ENCODE results near the gene ZNF423. TPM values are rescaled to one million over a fixed set of nuclear protein-coding genes. Genes with fewer than 3 reads are reported as not detected.

Gene ZNF423
- total RNA-seq, 1 donor = 0.81 TPM

DNA sequence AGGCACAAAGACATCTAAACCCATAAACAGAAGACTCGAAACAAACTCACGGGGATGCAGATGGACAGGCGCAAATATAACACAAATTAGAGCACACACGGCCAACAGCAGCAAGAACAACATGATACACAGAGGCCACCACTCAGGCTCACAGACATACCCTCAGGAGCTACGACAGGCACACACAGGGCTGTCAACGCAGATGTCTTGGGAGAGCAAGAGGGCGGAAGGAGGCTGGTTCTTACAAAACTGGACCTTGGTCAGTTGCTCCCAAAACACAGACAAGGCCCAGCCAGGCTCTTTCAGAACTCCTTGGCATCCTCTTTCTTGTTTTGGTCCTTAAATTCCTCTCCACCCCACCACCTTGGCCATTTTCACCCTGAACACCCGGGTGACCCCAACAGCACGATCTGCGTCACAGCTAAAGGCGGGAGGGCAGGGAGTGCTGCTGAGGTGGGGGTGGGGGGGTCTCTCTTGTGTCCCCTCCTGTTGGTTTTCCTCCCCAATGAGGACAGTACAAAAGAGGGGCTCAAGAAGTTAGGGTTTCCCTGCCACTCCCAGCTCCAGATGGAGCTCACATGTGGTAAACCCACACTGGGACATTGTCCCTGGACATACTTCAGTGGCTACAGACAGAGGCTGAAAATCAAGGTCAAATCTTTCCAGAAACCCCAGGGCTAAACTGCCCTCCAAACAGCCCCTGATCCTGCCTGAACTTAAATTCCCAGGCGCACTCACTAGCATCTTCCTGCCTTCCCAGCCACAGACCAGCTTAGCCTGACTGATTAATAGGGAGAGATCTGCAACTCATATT is 261.0 kb downstream of the ZNF423 start:
- no peak for DNase-seq (ENCODE audit: low read depth in 2 of 3, low spot score in 2 of 3)

DNA sequence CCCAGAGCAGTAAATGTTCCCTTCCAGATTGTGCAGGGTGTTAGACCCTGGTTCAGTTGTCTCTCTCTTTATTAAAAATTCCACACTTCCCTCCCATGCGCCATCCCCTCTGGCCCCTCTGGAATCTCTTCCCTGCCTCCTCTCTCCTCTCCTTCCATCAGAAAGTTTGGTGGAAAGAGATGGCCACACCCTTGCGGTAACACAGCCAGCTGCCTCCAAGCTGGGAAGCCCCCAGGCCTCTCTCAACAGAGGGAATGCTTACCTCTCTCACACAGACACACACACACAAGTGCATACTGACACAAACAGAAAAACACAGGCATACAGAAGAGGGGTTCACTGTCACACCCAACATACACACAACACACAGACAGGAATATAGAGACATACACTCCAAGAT is 261.8 kb downstream of the ZNF423 start:
- DNase-seq (ENCODE audit: low read depth in 2 of 3, low spot score in 2 of 3) = no peak

DNA sequence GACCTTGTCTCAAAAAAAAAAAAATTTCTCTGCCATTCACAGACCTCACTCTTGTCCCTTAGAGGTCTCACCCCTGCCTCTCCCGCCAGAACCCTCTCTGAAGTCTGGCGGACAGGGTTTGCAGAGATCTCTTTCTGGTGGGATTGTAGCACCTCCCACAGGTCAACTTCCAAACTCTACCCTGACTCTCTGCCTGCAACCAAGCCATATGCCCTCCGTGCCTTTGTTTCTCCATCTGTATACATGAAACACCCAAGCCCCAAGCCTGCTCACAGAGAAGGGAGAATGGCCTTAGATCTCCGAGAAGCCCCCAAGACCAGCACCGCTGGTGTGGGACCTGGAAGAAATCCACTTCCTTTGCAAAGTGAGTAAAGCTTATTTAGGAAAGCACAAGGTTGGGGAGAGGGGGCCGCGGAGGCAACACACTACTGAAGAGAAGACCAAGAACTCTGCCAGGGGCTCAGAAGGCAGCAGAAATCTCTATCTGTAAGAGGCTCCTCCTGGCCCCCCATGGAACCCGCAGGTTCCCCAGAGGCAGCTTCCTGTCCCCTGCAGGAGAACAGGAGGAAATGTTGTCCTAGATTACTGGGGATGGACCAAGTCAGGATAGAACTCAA is 262.4 kb downstream of the ZNF423 start:
- DNase-seq (ENCODE audit: low read depth in 2 of 3, low spot score in 2 of 3) = no peak

DNA sequence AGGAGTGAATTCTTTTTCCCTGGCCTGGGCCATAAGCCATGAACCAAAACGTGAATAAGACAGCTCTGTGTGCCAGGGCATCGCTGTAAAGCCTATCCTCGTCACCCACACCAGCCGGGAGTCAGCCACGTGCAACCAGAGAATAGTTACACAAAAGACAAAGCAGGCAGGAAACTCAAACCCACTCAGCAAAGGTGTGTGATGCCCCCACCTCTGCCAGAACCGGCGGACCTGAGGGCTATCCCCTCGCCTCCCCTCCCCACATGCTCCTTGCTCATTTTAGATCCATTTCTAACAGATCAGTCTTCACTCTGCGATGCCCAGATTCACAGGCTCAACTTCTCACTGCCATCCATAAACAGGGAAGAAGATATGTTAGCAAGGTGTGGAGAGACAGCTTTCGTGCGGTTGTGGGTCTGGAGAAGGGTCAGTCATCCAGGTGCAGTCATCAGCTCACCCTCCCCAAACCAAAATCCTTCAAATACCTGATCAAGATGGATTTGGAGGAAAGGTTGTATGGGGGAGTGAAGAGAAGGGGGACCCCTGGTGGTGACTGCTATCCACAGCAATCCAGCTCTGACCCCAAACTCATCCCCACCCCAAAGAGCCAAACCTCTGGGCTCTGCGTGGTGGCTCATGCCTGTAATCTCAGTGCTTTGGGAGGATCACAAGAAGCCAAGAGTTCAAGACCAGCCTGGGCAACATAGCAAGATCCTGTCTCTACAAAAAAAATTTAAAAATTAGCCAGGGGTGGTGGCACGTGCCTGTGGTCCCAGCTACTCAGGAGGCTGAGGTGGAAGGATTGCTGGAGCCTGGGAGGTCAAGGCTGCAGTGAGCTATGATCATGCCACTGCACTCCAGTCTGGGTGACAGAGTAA is 263.1 kb downstream of the ZNF423 start:
- peak; percentile 16 to 61 (median 47) for DNase-seq (ENCODE audit: low read depth in 2 of 3, low spot score in 2 of 3)

DNA sequence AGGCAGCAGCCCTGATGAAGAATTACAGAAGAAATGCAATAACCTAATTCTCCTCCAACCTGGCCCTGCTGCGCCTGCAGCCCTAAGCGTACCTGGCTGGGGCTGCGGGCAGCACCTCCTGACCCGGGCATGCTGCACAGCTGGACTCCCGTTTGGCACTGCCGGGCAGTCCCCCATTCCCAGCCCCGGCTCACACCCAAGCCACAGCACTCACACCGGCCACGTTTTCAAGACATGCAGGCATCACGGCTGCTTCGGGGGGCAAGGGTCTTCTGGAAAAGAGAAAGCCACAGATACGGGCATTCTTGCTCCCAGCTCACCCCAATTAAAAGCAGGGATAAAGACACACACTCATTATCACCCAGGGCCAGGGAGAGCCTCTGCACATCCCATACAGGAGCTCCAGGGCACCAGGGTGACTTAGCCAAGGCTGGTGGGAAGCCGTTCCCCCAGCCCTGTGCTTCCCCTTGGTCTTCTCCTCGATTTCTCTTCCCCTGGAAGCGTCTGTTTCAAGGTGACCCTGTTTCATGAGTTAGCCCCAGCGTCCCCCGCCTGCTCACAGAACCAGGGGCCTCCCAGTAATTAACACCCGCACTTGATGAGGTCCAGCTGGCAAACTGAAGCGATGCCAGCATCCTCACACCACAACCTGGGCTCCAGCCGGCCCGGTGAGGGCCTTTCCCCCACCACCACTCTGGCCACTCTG is 265.6 kb downstream of the ZNF423 start:
- no peak for DNase-seq (ENCODE audit: low read depth in 2 of 3, low spot score in 2 of 3)

DNA sequence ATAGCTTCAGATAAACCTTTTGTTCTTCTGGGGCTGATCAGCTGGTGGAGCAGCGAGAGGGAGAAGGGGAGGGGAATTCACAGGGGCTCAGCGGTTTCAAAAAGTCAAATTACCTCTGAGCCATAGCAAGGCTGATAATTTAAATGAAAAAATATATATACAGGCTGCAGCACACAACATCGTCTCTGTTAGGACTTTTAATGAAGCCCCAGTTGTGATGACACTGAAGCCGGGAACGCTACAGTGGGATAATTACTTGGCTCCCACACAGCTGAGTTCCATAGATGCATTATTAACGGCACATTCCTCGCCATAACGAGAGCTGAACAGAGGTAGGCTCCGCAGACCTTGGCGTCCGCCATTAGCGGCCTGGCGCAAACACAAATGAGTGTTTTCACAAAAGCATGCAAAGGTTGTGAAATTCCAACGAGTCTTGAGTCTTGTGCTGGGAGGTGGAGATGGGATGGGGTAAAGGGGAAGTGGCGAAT is 266.3 kb downstream of the ZNF423 start:
- DNase-seq (ENCODE audit: low read depth in 2 of 3, low spot score in 2 of 3) = no peak

DNA sequence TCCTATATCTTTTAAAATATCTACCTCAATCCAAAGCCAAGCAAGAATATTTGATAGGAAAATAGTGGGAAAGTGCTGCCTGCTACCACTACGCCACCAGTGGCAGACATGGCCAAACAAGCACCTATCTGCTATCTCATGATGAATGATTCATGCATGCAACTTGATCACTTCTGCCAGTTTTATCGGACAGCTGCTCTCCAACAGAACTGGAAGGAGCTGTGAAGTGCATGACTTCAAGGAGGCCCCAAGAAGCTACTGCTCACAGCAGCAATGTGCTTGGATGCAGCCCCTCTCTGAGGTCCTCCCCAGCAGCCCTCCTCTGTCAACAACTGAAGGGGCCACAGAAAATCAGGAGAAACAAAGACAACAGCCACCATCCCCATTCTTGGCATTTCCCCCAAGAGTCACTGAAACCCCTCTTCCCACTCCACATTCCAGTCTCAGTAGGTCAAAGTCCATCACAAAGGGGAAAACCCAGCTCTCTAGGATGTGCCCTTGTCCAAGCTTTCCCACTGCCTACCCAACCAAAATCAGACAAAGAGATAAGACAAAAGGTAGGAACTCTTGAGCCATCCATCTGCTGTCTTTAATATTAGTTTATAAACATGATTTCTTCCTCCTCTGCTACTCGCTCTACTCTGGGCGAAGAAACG is 267.1 kb downstream of the ZNF423 start:
- DNase-seq (ENCODE audit: low read depth in 2 of 3, low spot score in 2 of 3) = no peak

DNA sequence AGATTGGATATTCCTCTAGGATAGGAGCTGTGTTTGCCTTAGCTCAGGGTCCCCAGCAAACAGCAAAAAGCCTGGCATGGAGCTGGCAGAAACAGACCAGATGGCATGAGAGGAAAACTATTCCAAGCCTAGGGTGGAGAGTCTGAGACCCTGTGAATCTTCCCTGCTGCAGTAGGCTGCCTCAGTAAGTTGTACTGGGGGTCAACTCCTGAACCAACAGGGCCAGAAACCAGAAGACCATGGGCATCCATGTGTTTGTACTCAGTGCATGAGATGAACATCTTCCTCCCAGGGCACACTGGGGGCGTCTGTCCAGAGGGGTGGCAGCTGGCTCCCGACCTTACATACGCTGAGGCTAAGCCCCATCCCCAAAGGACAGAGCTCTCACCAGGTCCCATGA is 267.9 kb downstream of the ZNF423 start:
- no peak for DNase-seq (ENCODE audit: low read depth in 2 of 3, low spot score in 2 of 3)

DNA sequence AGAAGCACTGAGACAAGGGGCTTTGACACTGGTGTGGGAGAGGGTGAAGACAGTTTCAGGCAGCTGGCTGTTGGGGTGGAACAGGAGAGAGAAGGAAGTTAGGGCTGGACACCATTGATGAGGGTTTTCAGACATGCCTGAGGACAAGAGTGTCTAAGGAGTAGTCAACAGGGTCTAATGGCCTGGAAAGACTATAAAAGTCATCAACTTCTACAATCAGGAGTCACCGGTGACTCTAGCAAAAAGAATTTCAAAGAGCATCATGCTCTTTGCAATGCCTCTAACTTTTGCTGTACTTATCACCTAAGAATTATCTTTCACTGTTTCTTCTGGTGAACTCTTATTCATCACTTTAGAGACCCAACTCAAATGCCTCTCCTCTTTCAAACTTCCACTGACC is 268.4 kb downstream of the ZNF423 start:
- no peak for DNase-seq (ENCODE audit: low read depth in 2 of 3, low spot score in 2 of 3)

DNA sequence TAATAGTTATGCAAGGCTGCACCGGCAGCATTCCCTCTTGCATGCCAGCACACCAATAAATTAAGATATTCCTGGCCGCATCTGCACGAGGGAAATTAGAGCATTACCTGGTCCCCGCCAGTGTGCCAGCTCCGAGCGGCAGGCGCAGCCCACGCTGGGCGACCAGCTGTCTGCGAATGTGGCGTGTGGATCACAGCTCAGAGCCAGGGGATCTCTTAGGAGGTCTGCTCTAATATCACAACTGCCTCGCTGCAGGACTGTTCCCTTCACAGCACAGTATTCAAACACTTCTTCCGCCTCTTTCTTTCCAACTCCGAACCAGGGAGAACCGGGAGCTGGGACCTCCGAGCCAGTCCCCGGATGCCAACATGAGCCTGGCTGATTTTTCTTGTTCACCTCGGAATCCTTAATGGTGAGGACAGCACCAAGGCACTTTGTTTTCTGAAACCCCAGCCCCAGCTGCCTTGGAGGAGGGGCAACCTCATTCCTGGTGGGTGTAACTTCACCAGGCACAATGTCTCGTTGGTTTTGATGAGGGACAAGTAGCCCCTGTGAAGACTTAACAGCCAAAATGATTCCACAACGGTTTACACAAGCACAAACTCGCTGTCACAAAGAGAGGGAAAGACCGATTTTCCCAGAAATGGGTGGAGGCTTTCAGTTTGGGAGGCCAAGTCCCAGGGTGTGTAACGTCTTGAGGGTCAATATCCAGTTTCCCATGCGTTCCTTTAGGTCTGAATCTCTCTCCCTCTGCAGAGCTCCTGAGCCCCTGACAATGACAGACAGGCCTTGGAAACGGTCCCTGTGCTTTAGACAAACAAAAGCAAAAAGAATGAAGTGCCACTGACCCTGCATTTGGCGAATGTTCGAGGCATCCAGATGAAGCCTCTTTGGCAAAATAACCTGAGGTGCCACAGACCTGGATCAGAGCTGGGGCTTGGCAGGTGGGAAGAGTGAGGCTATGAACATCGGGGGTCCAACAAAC is 269.2 kb downstream of the ZNF423 start:
- DNase-seq (ENCODE audit: low read depth in 2 of 3, low spot score in 2 of 3) = no peak

DNA sequence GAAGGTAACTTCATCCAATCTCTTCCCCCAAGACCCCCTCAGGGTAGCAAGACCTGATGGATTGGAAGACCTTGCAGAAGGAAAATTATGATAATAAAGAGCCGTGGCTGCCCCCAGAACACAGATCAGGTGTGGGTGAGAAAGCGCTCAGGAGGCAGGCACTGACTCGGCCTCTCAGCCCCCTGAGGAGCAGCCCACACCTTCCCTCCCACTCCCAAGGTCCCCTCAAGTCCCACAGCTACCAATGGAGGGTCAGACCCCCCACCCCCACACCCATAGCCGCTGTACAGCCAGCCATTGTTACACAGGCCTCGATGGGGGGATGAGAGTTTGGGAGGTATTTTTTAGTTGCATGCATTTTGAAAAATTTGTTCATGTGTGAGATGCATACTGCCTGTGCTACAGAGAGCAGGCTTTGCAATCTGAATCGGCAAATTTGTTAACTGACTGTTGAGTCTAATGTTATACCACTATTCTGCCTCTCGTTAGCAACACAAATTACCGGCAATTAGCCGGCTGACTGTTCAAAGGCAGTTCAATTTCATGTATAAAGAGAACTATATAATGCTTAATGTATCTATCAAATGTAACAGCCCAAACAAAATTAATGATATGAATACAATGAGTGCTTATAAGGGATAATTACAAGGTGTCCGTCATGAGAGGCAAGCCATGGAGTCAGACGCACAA is 270.6 kb downstream of the ZNF423 start:
- no peak for DNase-seq (ENCODE audit: low read depth in 2 of 3, low spot score in 2 of 3)

DNA sequence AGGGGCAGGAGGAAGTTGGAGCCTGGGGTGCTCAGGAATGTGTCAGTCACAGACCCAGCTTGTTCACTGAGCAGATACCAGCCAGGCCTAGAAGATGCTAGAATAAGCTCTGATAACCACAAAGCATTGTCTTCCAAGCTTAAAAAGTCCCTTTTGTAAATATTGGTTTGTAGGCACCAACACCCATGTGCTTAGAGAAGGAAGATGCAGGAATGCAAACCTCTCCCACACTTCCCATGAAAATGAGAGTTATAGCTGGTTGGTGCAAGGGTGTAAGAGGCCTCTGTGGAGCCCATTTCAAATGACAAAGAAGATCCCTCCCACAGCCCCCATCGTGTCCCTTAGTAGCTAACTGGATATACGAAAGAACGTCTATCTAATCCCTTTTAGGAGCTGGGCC is 272.0 kb downstream of the ZNF423 start:
- DNase-seq (ENCODE audit: low read depth in 2 of 3, low spot score in 2 of 3) = no peak

DNA sequence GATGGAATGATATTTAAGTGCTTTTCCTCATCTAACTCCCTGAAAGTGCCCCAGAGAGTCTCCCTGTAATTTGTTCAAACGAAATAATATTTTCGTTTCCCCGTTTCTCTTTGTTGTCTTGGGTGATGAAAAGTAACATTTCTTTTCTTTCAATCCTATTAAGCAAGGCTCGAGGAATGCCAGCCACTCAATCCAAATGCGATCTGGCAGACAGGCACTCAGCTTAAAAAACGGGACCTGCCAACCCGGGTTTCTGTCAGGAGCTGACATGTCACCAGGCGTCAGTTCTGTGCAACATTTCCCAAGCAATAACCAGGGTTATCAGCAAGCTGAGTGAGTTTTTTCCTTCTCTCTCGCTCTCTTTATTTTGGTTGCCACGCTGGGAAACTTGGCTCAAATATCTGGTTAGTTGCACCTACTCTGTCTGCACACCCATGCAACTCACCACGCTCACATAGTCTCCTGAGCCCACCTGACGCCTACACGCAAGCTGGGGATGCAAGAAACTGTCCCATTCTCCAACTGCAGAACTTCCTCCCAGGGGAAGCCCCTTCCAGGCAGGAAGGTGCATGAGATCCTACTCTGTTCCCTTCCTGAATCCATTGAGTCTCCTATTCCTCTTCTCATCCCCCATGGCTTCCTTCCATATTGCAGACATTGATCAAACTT is 274.1 kb downstream of the ZNF423 start:
- DNase-seq (ENCODE audit: low read depth in 2 of 3, low spot score in 2 of 3) = no peak

DNA sequence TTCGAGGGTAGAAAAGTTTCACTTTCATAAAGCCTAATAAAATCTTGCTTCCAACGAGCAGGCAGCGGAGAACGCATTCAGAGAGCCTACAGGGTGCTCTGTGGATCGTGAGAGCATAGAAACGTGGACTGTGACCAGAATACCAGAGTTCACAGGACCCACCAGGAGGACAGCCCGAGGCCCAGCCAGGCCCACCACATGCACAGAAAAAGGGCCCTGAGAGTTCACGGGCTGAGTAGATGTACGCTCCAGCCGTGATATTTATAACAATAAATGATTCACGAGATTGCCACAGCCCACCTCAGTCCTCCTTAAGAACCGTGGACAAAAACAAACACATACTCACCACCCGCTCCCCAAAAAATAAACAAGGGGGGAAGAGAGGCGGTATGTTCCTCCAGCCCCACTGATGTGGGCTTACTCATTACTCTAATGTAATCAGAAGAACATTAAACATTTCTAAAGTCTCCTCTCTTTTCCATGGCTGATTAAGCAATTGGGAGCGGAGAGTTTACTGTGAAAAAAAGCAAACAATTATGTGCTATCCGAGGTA is 275.1 kb downstream of the ZNF423 start:
- no peak for DNase-seq (ENCODE audit: low read depth in 2 of 3, low spot score in 2 of 3)

DNA sequence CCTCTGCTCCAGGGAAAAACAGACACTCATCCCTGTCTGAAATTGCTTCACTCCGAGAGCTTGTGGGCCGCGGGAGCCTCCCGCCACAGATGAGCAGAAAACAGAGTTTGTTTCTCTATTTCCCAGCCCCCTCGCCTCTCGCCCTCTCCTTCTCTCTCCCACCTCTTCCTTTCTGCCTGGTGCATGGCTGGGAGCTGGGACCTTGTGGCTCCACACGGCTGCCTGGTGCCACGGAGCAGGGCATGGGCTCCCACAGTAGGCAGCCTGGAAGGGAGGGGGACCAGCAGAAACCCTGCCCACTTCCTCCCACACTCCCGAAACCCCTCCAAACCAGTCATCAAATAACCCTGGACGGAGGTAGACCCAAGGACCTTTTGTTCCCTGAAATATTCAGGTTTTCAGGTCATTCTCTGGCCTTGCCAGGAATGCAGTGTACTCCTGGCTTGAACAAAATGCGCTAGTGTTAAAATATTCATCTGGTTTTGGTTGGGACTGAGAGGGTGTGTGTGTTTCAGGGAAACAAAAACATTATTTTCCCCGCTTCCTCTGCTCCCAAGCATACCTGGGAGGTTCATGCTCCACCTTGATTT is 277.4 kb downstream of the ZNF423 start:
- DNase-seq (ENCODE audit: low read depth in 2 of 3, low spot score in 2 of 3) = no peak

DNA sequence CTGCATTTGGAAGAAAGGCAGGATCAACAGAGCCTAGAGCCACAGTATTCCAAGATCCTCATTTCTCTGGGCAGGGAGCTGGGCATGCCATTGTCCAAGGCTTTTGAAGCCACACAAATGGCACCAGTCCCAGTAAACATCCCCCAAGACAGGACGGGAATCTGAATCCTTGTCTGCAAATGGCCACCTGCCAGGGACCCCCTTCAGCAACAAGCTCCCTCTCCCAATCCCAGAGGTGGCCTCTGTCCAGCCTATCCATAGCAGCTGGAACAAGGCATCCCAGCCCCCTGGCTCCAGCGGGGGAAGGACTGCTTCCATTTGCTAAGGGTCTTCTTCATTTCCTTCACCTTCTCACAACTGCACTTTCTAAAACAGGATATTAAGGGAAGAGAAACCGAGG is 277.9 kb downstream of the ZNF423 start:
- DNase-seq (ENCODE audit: low read depth in 2 of 3, low spot score in 2 of 3) = no peak

DNA sequence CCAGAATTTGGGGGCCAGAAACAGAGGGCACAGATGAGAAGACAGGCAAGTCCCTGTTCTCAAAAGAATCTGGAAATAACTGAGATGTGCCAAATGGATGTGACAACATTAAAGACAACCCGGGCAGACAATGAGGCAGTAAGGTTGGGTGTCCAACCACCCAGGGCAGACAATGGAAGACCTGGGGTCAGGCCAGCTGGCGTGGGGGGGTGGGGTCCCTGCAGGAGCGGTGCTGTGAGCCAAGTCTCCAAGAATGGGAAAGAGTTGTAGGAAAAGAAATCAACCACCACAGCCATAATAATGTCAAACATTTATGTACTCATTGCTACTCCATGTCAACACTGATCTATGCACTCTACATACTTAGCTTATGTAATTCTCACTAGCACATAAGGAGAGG is 279.0 kb downstream of the ZNF423 start:
- no peak for DNase-seq (ENCODE audit: low read depth in 2 of 3, low spot score in 2 of 3)

Measured in hematopoietic multipotent progenitor cell (in vitro differentiated cells).